NCI-H2029 (cell line): ENCODE measurements around the gene SLC35F5.
"Not testable (repeated sequence)": the region's sequence is repeated elsewhere in the genome, so short reads cannot be mapped to it uniquely, and the experiment has no call there.

ENCODE experiments used
- DNase-seq: peaks from one replicate; lab custom pipeline; 2025; lab: John Stamatoyannopoulos, UW

Gene SLC35F5

GRCh38 chr2:113697516-113697915 lies 58.9 kb downstream of the SLC35F5 start:
- DNase-seq, result no peak

DNA sequence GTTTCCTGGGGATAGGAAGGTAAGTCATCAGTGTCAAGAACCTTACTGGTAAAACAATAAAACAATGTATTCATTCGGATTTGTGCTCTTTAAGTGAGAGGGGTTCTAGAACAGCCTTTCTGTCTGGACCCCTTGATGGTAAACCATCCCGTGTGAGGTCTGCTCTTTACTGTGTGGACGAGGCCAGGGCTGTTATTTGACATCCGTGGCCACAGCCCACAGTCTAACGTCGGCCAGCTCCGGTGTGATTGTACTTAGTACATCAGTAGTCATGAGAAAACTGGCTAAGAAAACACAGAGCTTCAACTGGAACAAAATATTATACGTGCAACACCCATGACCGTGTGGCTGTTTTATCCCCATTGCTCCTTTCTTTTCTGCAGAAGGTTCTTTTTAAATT lies 62.0 kb downstream of the SLC35F5 start:
- no peak for DNase-seq

- no peak for DNase-seq
These were observed 63.6 kb downstream of the SLC35F5 start for GRCh38 chr2:113692698-113693428.

DNA sequence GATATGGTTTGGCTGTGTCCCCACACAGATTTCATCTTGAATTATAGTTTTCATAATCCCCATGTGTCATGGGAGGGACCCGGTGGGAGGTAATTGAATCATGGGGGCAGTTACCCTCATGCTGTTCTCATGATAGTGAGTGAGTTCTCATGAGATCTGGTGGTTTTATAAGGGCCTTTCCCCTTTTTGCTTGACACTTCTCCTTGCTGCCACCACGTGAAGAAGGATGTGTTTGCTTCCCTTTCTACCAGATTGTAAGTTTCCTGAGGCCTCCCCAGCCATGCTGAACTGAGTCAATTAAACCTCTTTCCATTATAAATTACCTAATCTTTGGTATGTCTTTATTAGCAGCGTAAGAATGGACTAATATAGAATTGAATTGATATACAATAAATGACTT lies 65.6 kb downstream of the SLC35F5 start:
- not testable (repeated sequence) for DNase-seq

DNA sequence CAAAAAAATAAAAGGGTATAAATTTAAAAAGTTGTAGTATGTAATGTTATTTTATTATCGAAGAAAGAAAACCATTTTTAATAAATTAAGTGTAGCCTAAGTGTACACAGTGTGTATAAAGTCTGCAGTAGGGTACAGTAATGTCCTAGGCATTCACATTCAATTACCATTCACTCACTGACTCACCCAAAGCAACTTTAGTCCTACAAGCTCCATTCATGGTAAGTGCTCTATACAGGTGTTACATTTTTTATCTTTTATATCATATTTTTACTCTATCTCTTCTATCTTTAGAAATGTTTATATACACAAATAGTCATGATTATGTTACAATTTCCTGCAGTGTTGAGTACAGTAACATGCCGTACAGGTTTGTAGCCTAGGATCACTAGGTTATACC lies 69.9 kb downstream of the SLC35F5 start:
- DNase-seq, result no peak

- DNase-seq, result no peak
These were observed 71.0 kb downstream of the SLC35F5 start for GRCh38 chr2:113685471-113685870.

DNA sequence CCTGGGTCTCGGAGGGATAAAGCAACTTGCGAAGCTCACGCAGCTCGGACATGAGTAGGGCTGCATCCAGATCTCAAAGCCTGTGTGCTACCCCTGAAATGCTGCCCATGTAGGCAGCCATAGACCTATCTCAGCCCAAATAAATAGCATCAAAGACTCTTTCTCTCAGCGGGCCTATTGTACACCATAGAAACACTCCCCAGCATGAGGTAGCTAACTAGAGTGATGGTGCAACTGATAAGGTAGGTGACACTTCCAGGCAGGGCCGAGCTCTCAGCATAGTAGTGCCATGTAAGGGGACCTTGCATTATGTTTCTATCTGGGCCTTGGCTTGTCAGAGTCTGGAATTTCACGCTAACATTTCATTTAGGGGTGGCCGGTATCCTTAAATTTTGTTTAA lies 77.0 kb downstream of the SLC35F5 start:
- no peak for DNase-seq

- no peak for DNase-seq
These were observed 79.1 kb downstream of the SLC35F5 start for GRCh38 chr2:113677330-113677729.

DNA sequence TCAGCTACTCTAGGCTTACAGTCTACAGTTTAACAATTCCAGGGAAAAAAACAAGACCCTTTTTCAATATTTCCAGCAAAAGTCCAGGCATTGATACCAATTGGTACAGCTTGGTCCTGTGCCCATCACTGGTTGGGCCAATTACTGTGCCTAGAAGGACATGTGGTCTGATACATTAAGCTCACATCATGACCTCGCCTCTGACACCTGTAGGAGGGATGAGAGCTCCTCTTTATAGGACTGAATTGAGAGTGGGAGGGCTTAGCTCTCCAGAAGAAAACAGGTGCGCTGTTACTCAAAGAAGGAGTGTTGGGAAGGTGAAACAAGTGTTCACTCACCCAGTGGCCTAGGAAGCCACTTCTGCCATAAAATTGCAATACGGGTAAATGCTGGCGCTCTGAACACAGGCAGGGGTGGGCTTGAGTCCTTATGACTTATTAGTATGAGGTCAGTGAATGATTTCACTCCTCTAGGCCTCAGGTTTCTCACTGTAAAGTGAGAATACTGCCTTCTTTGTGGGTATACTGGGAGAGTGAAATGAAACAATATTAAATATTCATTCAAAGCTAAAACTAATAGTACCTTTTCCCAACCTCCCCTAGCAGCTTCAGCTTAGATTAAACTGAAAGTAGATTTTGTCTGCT lies 79.7 kb downstream of the SLC35F5 start:
- no peak for DNase-seq

GRCh38 chr2:113675875-113676274 lies 80.6 kb downstream of the SLC35F5 start:
- no peak for DNase-seq

GRCh38 chr2:113672326-113672932 lies 84.0 kb downstream of the SLC35F5 start:
- no peak for DNase-seq

DNA sequence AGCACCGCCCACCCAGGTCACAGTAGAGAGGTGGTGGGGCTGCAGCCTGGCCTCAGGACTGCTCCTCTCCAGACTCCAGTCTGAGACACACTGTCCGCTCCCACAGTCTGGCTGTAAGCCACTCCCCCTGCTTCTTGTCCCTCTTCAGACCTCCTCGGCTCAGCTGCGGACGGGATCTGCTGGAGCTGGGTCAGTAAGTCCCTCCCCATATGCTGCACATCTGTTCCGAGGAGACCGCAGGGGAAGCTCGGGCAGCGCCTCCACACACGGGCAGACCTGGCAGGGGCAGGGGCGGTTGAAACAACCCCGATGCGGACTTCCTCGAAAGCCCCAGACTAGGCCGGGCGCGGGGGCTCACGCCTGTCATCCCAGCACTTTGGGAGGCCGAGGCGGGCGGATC lies 87.4 kb downstream of the SLC35F5 start:
- not testable (repeated sequence) for DNase-seq

- not testable (repeated sequence) for DNase-seq
These were observed 91.5 kb downstream of the SLC35F5 start for GRCh38 chr2:113664761-113665533.

GRCh38 chr2:113663285-113664060 lies 93.0 kb downstream of the SLC35F5 start:
- DNase-seq, result not testable (repeated sequence)
